OCI-LY3 (cell line): Measurements from ENCODE around the gene FRMD4B.

Source experiments
- CTCF ChIP-seq: fragments of 200-600, 300-600 bp; sonication (generic); IDR thresholded peaks from 2 replicates; pipeline ENCODE4 v1.5.1; 2014; ENCODE audit warnings: antibody characterized with exemption, low read length, low read depth
- EZH2phosphoT487 ChIP-seq: fragments of 200-600 bp; shearing (Covaris generic); IDR thresholded peaks from 2 replicates; pipeline ENCODE4 v1.6.1; 2018; ENCODE audit warnings: antibody characterized with exemption, mixed run types, low read depth

GRCh38 chr3:69255928-69256327 lies 130.0 kb downstream of the FRMD4B start:
- TF ChIP-seq CTCF (no peak), EZH2phosphoT487 (no peak)
